ENCODE results near the gene GDAP1L1. TPM values are rescaled to one million over a fixed set of nuclear protein-coding genes. Genes with fewer than 3 reads are reported as not detected.

Gene GDAP1L1
- total and polyA plus RNA-seq, 4 donors, result not detected

GRCh38 chr20:44288252-44288651, 41.1 kb downstream of the GDAP1L1 start:
- Histone ChIP-seq H3K27ac (ENCODE audit: low read depth in 1 of 2, low read length in 2 of 2) (no peak overlapping the region), H3K9ac (ENCODE audit: low read depth in 1 of 2, low read length in 2 of 2) (no peak overlapping the region), H3K9me3 (ENCODE audit: control insufficient read depth in 4 of 4, low read length in 3 of 4) (no peaks in the 10 kb centered on the region), H3K4me1 (ENCODE audit: control insufficient read depth in 4 of 4, insufficient read depth in 4 of 4, low read length in 3 of 4) (no peaks in the 10 kb centered on the region), H3K27me3 (ENCODE audit: control insufficient read depth in 4 of 4, insufficient read depth in 4 of 4, low read length in 3 of 4) (no peaks in the 10 kb centered on the region), H3K36me3 (ENCODE audit: control insufficient read depth in 4 of 4, insufficient read depth in 3 of 4, low read depth in 1 of 4, low read length in 3 of 4) (no peaks in the 10 kb centered on the region), H3K4me3 (ENCODE audit: low read depth in 1 of 3, low read length in 3 of 3) (no peak overlapping the region)
- WGBS, result 96% methylated on average over 3 of the region's 3 CpGs
- no peak for TF ChIP-seq RXRA (IDR thresholded peaks at IDR 0.05)
- TF ChIP-seq JUND (IDR thresholded peaks at IDR 0.05), result no peak
- no peak for TF ChIP-seq RAD21 (IDR thresholded peaks at IDR 0.05)
- no peak for TF ChIP-seq REST (IDR thresholded peaks at IDR 0.05)
- no peak for TF ChIP-seq YY1 (IDR thresholded peaks at IDR 0.05)
- no peak for TF ChIP-seq GABPA (IDR thresholded peaks at IDR 0.05 in 1 of 2, conservative IDR thresholded peaks at IDR 0.05 in 1 of 2)
- no peak for TF ChIP-seq HNF4G (IDR thresholded peaks at IDR 0.05)
- no peak for TF ChIP-seq NR2F2 (IDR thresholded peaks at IDR 0.05)
- no peak for TF ChIP-seq SP1 (IDR thresholded peaks at IDR 0.05)
- no peak for TF ChIP-seq ZBTB33 (IDR thresholded peaks at IDR 0.05)
- no peak for TF ChIP-seq MAX (IDR thresholded peaks at IDR 0.05)
- no peak for TF ChIP-seq FOXA1 (IDR thresholded peaks at IDR 0.05)
- no peak for TF ChIP-seq CTCF (IDR thresholded peaks at IDR 0.05; ENCODE audit: low read depth, low read length, missing input control)
- TF ChIP-seq HNF4A (conservative IDR thresholded peaks at IDR 0.05), result no peak
- TF ChIP-seq FOXA2 (IDR thresholded peaks at IDR 0.05), result no peak
- no peak for TF ChIP-seq ATF3 (IDR thresholded peaks at IDR 0.05)
- TF ChIP-seq EGR1 (IDR thresholded peaks at IDR 0.05; ENCODE audit: low read depth in 2 of 2), result no peak
- DNase-seq (ENCODE audit: low spot score), result no peak

GRCh38 chr20:44291754-44292153, 44.6 kb downstream of the GDAP1L1 start:
- no peak for DNase-seq (ENCODE audit: low spot score)
- Histone ChIP-seq H3K36me3 (ENCODE audit: control insufficient read depth in 4 of 4, insufficient read depth in 3 of 4, low read depth in 1 of 4, low read length in 3 of 4) (no peaks in the 10 kb centered on the region), H3K27ac (ENCODE audit: low read depth in 1 of 2, low read length in 2 of 2) (no peak overlapping the region), H3K4me3 (ENCODE audit: low read depth in 1 of 3, low read length in 3 of 3) (no peak overlapping the region), H3K9ac (ENCODE audit: low read depth in 1 of 2, low read length in 2 of 2) (no peak overlapping the region), H3K27me3 (ENCODE audit: control insufficient read depth in 4 of 4, insufficient read depth in 4 of 4, low read length in 3 of 4) (no peaks in the 10 kb centered on the region), H3K9me3 (ENCODE audit: control insufficient read depth in 4 of 4, low read length in 3 of 4) (no peaks in the 10 kb centered on the region), H3K4me1 (ENCODE audit: control insufficient read depth in 4 of 4, insufficient read depth in 4 of 4, low read length in 3 of 4) (no peaks in the 10 kb centered on the region)
- 94% methylated on average over 7 of the region's 7 CpGs for WGBS
- TF ChIP-seq REST (IDR thresholded peaks at IDR 0.05), result no peak
- no peak for TF ChIP-seq FOXA1 (IDR thresholded peaks at IDR 0.05)
- no peak for TF ChIP-seq YY1 (IDR thresholded peaks at IDR 0.05)
- no peak for TF ChIP-seq RAD21 (IDR thresholded peaks at IDR 0.05)
- no peak for TF ChIP-seq SP1 (IDR thresholded peaks at IDR 0.05)
- TF ChIP-seq JUND (IDR thresholded peaks at IDR 0.05), result no peak
- TF ChIP-seq EGR1 (IDR thresholded peaks at IDR 0.05; ENCODE audit: low read depth in 2 of 2), result no peak
- no peak for TF ChIP-seq TAF1 (conservative IDR thresholded peaks at IDR 0.05)
- no peak for TF ChIP-seq ATF3 (IDR thresholded peaks at IDR 0.05)
- no peak for TF ChIP-seq GABPA (IDR thresholded peaks at IDR 0.05 in 1 of 2, conservative IDR thresholded peaks at IDR 0.05 in 1 of 2)
- no peak for TF ChIP-seq RXRA (IDR thresholded peaks at IDR 0.05)
- TF ChIP-seq MAX (IDR thresholded peaks at IDR 0.05), result no peak
- no peak for TF ChIP-seq HNF4G (IDR thresholded peaks at IDR 0.05)
- no peak for TF ChIP-seq NR2F2 (IDR thresholded peaks at IDR 0.05)
- TF ChIP-seq FOXA2 (IDR thresholded peaks at IDR 0.05), result no peak
